ENCODE data around the gene LMTK2.
A peak's percentile ranks its signal among the peaks of the same experiment; 100 is the strongest.

The LMTK2 gene

GRCh38 chr7:98192781-98193457 is 86.3 kb downstream of the LMTK2 start:
- peak in 2 of 42 donors; percentile 4 to 32 for DNase-seq
- intact Hi-C loops (cut with DNase I), result no loop called here

- peak in 1 of 42 donors; percentile 6 for DNase-seq
- intact Hi-C loops (cut with DNase I), result no loop called here
These were observed 87.0 kb downstream of the LMTK2 start for GRCh38 chr7:98193474-98194180.

- intact Hi-C loops (cut with DNase I), result no loop called here
- DNase-seq, result peak in 1 of 42 donors; percentile 6
These were observed 87.5 kb downstream of the LMTK2 start for GRCh38 chr7:98194186-98194585.

- intact Hi-C loops (cut with DNase I), result no loop called here
- peak in 5 of 42 donors; percentile 33 to 55 (median 40) for DNase-seq
These were observed 88.2 kb downstream of the LMTK2 start for GRCh38 chr7:98194672-98195457.

GRCh38 chr7:98196706-98197605 is 90.3 kb downstream of the LMTK2 start:
- DNase-seq, result peak in 4 of 42 donors; percentile 29 to 59 (median 44)
- intact Hi-C loops (cut with DNase I), result no loop called here

- intact Hi-C loops (cut with DNase I), result no loop called here
- no peak for DNase-seq
These were observed 92.5 kb downstream of the LMTK2 start for GRCh38 chr7:98199131-98199530.

- intact Hi-C loops (cut with DNase I), result no loop called here
These were observed 93.7 kb downstream of the LMTK2 start for GRCh38 chr7:98200364-98200763.

GRCh38 chr7:98202367-98203195 is 95.9 kb downstream of the LMTK2 start:
- peak in 6 of 42 donors; percentile 5 to 35 (median 12) for DNase-seq
- intact Hi-C loops (cut with DNase I), result no loop called here

More at GRCh38 chr7:98200364-98200763, 93.7 kb downstream of the LMTK2 start:
- DNase-seq, result peak in 3 of 42 donors; percentile 2 to 29 (median 5)

- DNase-seq, result peak in 7 of 42 donors; percentile 3 to 31 (median 7)
- intact Hi-C loops (cut with DNase I), result no loop called here
These were observed 96.8 kb downstream of the LMTK2 start for GRCh38 chr7:98203261-98203963.

- peak in 7 of 42 donors; percentile 7 to 43 (median 12) for DNase-seq
- intact Hi-C loops (cut with DNase I), result no loop called here
These were observed 97.4 kb downstream of the LMTK2 start for GRCh38 chr7:98203964-98204605.

- peak in 4 of 42 donors; percentile 1 to 23 (median 1) for DNase-seq
- intact Hi-C loops (cut with DNase I), result no loop called here
These were observed 98.0 kb downstream of the LMTK2 start for GRCh38 chr7:98204670-98205069.

- intact Hi-C loops (cut with DNase I), result no loop called here
- peak in 10 of 42 donors; percentile 4 to 32 (median 8) for DNase-seq
These were observed 98.6 kb downstream of the LMTK2 start for GRCh38 chr7:98205162-98205845.

- peak in 11 of 42 donors; percentile 5 to 37 (median 12) for DNase-seq
- intact Hi-C loops (cut with DNase I), result no loop called here
These were observed 100.0 kb downstream of the LMTK2 start for GRCh38 chr7:98206451-98207330.

- intact Hi-C loops (cut with DNase I), result no loop called here
These were observed 102.7 kb downstream of the LMTK2 start for GRCh38 chr7:98209166-98209920.

More at GRCh38 chr7:98209166-98209920, 102.7 kb downstream of the LMTK2 start:
- DNase-seq, result peak in 11 of 42 donors; percentile 5 to 41 (median 14)
